HepG2 (cell line): ENCODE measurements around the gene LMAN1L.

Experiments
- KDM5A ChIP-seq: fragments of 200-600 bp; sonication (generic); IDR thresholded peaks from 2 replicates; pipeline ENCODE4 v1.7.0; 2018; ENCODE audit warnings: antibody characterized with exemption, mild to moderate bottlenecking, low read length, borderline replicate concordance
- THAP7 ChIP-seq: sonication (generic); formaldehyde crosslinking; IDR thresholded peaks from 2 replicates; pipeline ENCODE4 v1.8.1; 2023; ENCODE audit warnings: mild to moderate bottlenecking, missing genetic modification reagents
- TOE1 ChIP-seq: sonication (generic); formaldehyde crosslinking; IDR thresholded peaks from 2 replicates; pipeline ENCODE4 v1.4.0; 2020; ENCODE audit warnings: mild to moderate bottlenecking, missing genetic modification reagents
- ZNF121 ChIP-seq: sonication (generic); formaldehyde crosslinking; IDR thresholded peaks from 2 replicates; pipeline ENCODE4 v1.5.0; 2020; ENCODE audit warnings: mild to moderate bottlenecking, missing genetic modification reagents
- ZNF432 ChIP-seq: sonication (generic); formaldehyde crosslinking; IDR thresholded peaks from 2 replicates; pipeline ENCODE4 v1.5.0; 2020; ENCODE audit warnings: missing genetic modification reagents, mild to moderate bottlenecking, borderline replicate concordance
- TF ChIP-seq, protein P1 (sequence below): sonication (generic); formaldehyde crosslinking; IDR thresholded peaks from 2 replicates; pipeline ENCODE4 v1.5.0; 2020; ENCODE audit warnings: mild to moderate bottlenecking, missing genetic modification reagents, moderate library complexity
- TF ChIP-seq, protein P2 (sequence below), 2 experiments: IDR thresholded peaks; 2 replicates each; pipeline ENCODE4 v1.6.1; 2011 to 2012; ENCODE audit warnings: low read length in 2 of 2, borderline replicate concordance in 1 of 2, low read depth in 1 of 2, mild to moderate bottlenecking in 1 of 2, moderate library complexity in 1 of 2
- TF ChIP-seq, protein P3 (sequence below): sonication (generic); formaldehyde crosslinking; conservative IDR thresholded peaks from 2 replicates; pipeline ENCODE4 v1.4.0; 2020; ENCODE audit warnings: missing genetic modification reagents

DNA sequence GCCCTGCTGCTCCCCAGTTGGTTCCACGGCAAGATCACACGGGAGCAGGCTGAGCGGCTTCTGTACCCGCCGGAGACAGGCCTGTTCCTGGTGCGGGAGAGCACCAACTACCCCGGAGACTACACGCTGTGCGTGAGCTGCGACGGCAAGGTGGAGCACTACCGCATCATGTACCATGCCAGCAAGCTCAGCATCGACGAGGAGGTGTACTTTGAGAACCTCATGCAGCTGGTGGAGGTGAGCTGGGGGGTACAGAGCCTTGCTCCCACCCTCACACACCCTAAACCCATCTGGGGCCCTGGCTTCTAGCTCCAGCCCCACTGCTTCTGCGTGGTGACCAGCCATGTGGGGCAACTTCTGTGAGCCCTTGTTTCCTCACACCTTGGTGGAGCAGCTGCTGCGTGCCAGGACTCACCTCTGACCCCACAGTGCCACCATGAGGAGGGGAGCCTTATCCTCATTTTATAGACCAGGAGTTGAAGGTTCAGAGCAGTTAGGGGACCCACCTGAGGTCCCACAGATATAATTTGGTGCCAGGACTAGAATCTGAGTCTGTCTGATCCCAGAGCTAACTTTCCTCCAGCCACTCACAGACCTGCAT is 13.3 kb upstream of the LMAN1L start:
- TF ChIP-seq KDM5A (no peak), THAP7 (no peak), ZNF121 (CRISPR knock-in tag) (no peak), ZNF432 (CRISPR knock-in tag) (no peak), TOE1 (no peak)
- TF ChIP-seq, protein P1, sequence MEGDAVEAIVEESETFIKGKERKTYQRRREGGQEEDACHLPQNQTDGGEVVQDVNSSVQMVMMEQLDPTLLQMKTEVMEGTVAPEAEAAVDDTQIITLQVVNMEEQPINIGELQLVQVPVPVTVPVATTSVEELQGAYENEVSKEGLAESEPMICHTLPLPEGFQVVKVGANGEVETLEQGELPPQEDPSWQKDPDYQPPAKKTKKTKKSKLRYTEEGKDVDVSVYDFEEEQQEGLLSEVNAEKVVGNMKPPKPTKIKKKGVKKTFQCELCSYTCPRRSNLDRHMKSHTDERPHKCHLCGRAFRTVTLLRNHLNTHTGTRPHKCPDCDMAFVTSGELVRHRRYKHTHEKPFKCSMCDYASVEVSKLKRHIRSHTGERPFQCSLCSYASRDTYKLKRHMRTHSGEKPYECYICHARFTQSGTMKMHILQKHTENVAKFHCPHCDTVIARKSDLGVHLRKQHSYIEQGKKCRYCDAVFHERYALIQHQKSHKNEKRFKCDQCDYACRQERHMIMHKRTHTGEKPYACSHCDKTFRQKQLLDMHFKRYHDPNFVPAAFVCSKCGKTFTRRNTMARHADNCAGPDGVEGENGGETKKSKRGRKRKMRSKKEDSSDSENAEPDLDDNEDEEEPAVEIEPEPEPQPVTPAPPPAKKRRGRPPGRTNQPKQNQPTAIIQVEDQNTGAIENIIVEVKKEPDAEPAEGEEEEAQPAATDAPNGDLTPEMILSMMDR (CRISPR knock-in tag) = no peak
- TF ChIP-seq, protein P2, sequence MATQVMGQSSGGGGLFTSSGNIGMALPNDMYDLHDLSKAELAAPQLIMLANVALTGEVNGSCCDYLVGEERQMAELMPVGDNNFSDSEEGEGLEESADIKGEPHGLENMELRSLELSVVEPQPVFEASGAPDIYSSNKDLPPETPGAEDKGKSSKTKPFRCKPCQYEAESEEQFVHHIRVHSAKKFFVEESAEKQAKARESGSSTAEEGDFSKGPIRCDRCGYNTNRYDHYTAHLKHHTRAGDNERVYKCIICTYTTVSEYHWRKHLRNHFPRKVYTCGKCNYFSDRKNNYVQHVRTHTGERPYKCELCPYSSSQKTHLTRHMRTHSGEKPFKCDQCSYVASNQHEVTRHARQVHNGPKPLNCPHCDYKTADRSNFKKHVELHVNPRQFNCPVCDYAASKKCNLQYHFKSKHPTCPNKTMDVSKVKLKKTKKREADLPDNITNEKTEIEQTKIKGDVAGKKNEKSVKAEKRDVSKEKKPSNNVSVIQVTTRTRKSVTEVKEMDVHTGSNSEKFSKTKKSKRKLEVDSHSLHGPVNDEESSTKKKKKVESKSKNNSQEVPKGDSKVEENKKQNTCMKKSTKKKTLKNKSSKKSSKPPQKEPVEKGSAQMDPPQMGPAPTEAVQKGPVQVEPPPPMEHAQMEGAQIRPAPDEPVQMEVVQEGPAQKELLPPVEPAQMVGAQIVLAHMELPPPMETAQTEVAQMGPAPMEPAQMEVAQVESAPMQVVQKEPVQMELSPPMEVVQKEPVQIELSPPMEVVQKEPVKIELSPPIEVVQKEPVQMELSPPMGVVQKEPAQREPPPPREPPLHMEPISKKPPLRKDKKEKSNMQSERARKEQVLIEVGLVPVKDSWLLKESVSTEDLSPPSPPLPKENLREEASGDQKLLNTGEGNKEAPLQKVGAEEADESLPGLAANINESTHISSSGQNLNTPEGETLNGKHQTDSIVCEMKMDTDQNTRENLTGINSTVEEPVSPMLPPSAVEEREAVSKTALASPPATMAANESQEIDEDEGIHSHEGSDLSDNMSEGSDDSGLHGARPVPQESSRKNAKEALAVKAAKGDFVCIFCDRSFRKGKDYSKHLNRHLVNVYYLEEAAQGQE (IDR thresholded peaks at IDR 0.05; ENCODE audit: borderline replicate concordance in 1 of 2, low read depth in 1 of 2, low read length in 2 of 2) = no peak
- TF ChIP-seq, protein P3, sequence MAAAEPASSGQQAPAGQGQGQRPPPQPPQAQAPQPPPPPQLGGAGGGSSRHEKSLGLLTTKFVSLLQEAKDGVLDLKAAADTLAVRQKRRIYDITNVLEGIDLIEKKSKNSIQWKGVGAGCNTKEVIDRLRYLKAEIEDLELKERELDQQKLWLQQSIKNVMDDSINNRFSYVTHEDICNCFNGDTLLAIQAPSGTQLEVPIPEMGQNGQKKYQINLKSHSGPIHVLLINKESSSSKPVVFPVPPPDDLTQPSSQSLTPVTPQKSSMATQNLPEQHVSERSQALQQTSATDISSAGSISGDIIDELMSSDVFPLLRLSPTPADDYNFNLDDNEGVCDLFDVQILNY = no peak
